ENCODE data around the gene KLRD1.

The KLRD1 gene

DNA sequence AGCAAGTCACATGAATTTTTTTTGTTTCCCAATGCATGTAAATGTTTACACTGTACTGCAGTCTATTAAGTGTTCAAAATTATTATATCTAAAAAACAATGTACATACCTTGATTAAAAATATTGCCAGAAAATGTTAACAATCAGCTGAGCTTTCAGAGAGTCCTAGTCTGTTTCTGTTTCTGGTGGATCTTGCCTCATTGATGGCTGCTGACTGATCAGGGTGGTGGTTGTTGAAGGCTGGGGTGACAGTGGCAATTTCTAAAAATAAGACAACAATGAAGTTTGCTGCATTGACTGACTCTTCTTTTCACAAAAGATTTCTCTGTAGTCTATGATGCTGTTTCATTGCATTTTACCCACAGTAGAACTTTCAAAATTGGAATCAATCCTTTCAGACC, 16.6 kb upstream of the KLRD1 start:
- H3K9me2 ChIP-seq (replicated peaks; ENCODE audit: control insufficient read depth, low read length), result no peaks in the 10 kb centered on the region
- H3K79me2 ChIP-seq (ENCODE audit: control insufficient read depth, low read length), result no peaks in the 10 kb centered on the region
- H3K9me3 ChIP-seq (ENCODE audit: control insufficient read depth, insufficient read depth, low read length), result peaks cover 1% of the 10 kb centered on the region; the same call in 1 of the 2 replicates
- no peak overlapping the region for H3K4me2 ChIP-seq (ENCODE audit: low read length)
- TF ChIP-seq, protein P1, sequence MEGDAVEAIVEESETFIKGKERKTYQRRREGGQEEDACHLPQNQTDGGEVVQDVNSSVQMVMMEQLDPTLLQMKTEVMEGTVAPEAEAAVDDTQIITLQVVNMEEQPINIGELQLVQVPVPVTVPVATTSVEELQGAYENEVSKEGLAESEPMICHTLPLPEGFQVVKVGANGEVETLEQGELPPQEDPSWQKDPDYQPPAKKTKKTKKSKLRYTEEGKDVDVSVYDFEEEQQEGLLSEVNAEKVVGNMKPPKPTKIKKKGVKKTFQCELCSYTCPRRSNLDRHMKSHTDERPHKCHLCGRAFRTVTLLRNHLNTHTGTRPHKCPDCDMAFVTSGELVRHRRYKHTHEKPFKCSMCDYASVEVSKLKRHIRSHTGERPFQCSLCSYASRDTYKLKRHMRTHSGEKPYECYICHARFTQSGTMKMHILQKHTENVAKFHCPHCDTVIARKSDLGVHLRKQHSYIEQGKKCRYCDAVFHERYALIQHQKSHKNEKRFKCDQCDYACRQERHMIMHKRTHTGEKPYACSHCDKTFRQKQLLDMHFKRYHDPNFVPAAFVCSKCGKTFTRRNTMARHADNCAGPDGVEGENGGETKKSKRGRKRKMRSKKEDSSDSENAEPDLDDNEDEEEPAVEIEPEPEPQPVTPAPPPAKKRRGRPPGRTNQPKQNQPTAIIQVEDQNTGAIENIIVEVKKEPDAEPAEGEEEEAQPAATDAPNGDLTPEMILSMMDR (IDR thresholded peaks at IDR 0.05; ENCODE audit: low read depth, low read length, poor library complexity, severe bottlenecking), result no peak
- no peak for TF ChIP-seq EZH2phosphoT487 (IDR thresholded peaks at IDR 0.05; ENCODE audit: borderline replicate concordance, low read length)
- H3K27ac ChIP-seq (ENCODE audit: low read depth, low read length), result no peak overlapping the region
- H4K20me1 ChIP-seq (ENCODE audit: control insufficient read depth, insufficient read depth, low read depth, low read length), result no peaks in the 10 kb centered on the region
- H3K4me1 ChIP-seq (ENCODE audit: control insufficient read depth, low read length), result peaks cover 4% of the 10 kb centered on the region
- H3K4me3 ChIP-seq (ENCODE audit: low read length), result no peak overlapping the region
- no peaks in the 10 kb centered on the region for H3F3A ChIP-seq (ENCODE audit: control insufficient read depth, insufficient read depth)
- no peaks in the 10 kb centered on the region for H3K36me3 ChIP-seq (ENCODE audit: control insufficient read depth, low read length)
- no peaks in the 10 kb centered on the region for H3K27me3 ChIP-seq (ENCODE audit: control insufficient read depth, low read length)

DNA sequence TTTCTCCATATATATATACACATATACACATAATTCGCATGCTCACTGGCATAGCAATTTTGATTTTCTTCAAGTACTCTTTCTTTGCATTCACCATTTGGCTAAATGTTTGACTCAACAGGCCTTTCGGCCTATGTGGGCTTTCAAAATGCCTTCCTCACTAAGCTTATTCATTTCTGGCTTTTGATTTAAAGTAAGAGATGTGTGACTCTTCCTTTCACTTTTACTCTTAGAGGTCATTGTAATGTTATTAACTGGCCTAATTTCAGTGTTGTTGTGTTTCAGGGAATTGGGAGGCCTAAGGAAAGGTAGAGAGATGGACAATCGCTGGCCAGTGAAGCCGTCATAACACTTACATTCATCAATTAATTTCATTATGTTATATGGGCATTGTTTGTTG, 14.5 kb upstream of the KLRD1 start:
- no peak overlapping the region for H3K4me2 ChIP-seq (ENCODE audit: low read length)
- no peaks in the 10 kb centered on the region for H3K27me3 ChIP-seq (ENCODE audit: control insufficient read depth, low read length)
- no peaks in the 10 kb centered on the region for H4K20me1 ChIP-seq (ENCODE audit: control insufficient read depth, insufficient read depth, low read depth, low read length)
- no peak overlapping the region for H3K27ac ChIP-seq (ENCODE audit: low read depth, low read length)
- no peak overlapping the region for H3K4me3 ChIP-seq (ENCODE audit: low read length)
- TF ChIP-seq, protein P1 (IDR thresholded peaks at IDR 0.05; ENCODE audit: low read depth, low read length, poor library complexity, severe bottlenecking), result no peak
- no peak for TF ChIP-seq EZH2phosphoT487 (IDR thresholded peaks at IDR 0.05; ENCODE audit: borderline replicate concordance, low read length)
- H3K4me1 ChIP-seq (ENCODE audit: control insufficient read depth, low read length), result peaks cover 4% of the 10 kb centered on the region
- no peaks in the 10 kb centered on the region for H3K9me2 ChIP-seq (replicated peaks; ENCODE audit: control insufficient read depth, low read length)
- H3F3A ChIP-seq (ENCODE audit: control insufficient read depth, insufficient read depth), result no peaks in the 10 kb centered on the region
- H3K36me3 ChIP-seq (ENCODE audit: control insufficient read depth, low read length), result no peaks in the 10 kb centered on the region
- H3K9me3 ChIP-seq (ENCODE audit: control insufficient read depth, insufficient read depth, low read length), result no peaks in the 10 kb centered on the region; the same call in 1 of the 2 replicates
- no peaks in the 10 kb centered on the region for H3K79me2 ChIP-seq (ENCODE audit: control insufficient read depth, low read length)

DNA sequence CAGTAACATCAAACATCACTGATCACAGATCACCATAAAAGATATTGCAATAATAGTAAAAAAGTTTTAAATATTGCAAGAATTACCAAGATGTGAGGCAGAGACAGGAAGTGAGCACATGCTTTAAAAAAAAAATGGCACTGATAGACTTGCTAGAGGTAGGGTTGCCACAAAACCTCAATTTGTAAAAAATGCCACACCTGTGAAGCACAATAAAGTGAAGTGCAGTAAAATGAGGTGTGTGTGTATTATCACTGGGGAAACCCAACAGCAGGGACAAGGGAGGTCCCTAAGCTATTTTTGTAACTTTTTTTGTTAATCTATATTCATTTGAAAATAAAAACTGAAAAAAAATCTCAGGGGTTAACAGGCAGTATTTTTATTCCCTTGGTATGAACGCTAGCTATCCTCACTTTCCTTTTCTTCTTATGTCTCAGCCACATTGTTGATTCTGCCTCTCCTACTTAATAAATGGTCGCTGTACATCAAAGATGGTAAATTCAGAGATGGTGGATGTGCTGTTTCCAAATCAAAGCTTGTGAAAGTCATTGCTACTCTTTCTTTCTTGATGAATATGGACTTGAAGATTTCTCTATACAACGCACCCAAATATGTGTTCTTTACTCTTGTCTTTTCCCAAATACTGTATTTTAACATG, 14.0 kb upstream of the KLRD1 start:
- no peaks in the 10 kb centered on the region; the same call in 1 of the 2 replicates for H3K9me3 ChIP-seq (ENCODE audit: control insufficient read depth, insufficient read depth, low read length)
- no peak overlapping the region for H3K4me2 ChIP-seq (ENCODE audit: low read length)
- no peak overlapping the region for H3K27ac ChIP-seq (ENCODE audit: low read depth, low read length)
- no peak overlapping the region for H3K4me3 ChIP-seq (ENCODE audit: low read length)
- no peaks in the 10 kb centered on the region for H3K36me3 ChIP-seq (ENCODE audit: control insufficient read depth, low read length)
- H3K27me3 ChIP-seq (ENCODE audit: control insufficient read depth, low read length), result no peaks in the 10 kb centered on the region
- H3K9me2 ChIP-seq (replicated peaks; ENCODE audit: control insufficient read depth, low read length), result no peaks in the 10 kb centered on the region
- H3K4me1 ChIP-seq (ENCODE audit: control insufficient read depth, low read length), result peaks cover 4% of the 10 kb centered on the region
- no peaks in the 10 kb centered on the region for H3K79me2 ChIP-seq (ENCODE audit: control insufficient read depth, low read length)
- H3F3A ChIP-seq (ENCODE audit: control insufficient read depth, insufficient read depth), result no peaks in the 10 kb centered on the region
- no peak for TF ChIP-seq EZH2phosphoT487 (IDR thresholded peaks at IDR 0.05; ENCODE audit: borderline replicate concordance, low read length)
- TF ChIP-seq, protein P1 (IDR thresholded peaks at IDR 0.05; ENCODE audit: low read depth, low read length, poor library complexity, severe bottlenecking), result no peak
- H4K20me1 ChIP-seq (ENCODE audit: control insufficient read depth, insufficient read depth, low read depth, low read length), result no peaks in the 10 kb centered on the region
